WERI-Rb-1 (cell line): Measurements from ENCODE around the gene CARS2.
A peak's percentile ranks its signal among the peaks of the same experiment; 100 is the strongest.

Source experiments
- DNase-seq: peaks from one replicate; pipeline ENCODE4 v3.0.0-alpha.2; 2020
- H3K27ac ChIP-seq: fragments of 250-450 bp; sonication (Bioruptor Pico); 2 replicates; pipeline ENCODE4 v1.5.1; 2020; ENCODE audit warnings: mild to moderate bottlenecking, moderate library complexity
- H3K27me3 ChIP-seq: fragments of 250-450 bp; sonication (Bioruptor Pico); 2 replicates; pipeline ENCODE4 v1.5.1; 2021; ENCODE audit warnings: mild to moderate bottlenecking, low read depth, moderate library complexity; ENCODE audit not compliant: insufficient read depth, severe bottlenecking
- H3K36me3 ChIP-seq: fragments of 250-450 bp; sonication (Bioruptor Pico); 2 replicates; pipeline ENCODE4 v1.5.1; 2020; ENCODE audit warnings: mild to moderate bottlenecking, moderate library complexity
- H3K4me3 ChIP-seq: 2 replicates; pipeline ENCODE4 v1.5.1; 2011; ENCODE audit warnings: low read depth, mild to moderate bottlenecking, control low read depth, low read length
- H3K9me3 ChIP-seq: fragments of 250-450 bp; sonication (Bioruptor Pico); 2 replicates; pipeline ENCODE4 v1.5.1; 2021; ENCODE audit warnings: mild to moderate bottlenecking, moderate library complexity; ENCODE audit not compliant: severe bottlenecking
- TF ChIP-seq, protein P1 (sequence below): IDR thresholded peaks from 2 replicates; pipeline ENCODE4 v1.5.1; 2011; ENCODE audit warnings: low read depth, mild to moderate bottlenecking, control low read depth, inconsistent platforms, low read length

CARS2 gene

DNA sequence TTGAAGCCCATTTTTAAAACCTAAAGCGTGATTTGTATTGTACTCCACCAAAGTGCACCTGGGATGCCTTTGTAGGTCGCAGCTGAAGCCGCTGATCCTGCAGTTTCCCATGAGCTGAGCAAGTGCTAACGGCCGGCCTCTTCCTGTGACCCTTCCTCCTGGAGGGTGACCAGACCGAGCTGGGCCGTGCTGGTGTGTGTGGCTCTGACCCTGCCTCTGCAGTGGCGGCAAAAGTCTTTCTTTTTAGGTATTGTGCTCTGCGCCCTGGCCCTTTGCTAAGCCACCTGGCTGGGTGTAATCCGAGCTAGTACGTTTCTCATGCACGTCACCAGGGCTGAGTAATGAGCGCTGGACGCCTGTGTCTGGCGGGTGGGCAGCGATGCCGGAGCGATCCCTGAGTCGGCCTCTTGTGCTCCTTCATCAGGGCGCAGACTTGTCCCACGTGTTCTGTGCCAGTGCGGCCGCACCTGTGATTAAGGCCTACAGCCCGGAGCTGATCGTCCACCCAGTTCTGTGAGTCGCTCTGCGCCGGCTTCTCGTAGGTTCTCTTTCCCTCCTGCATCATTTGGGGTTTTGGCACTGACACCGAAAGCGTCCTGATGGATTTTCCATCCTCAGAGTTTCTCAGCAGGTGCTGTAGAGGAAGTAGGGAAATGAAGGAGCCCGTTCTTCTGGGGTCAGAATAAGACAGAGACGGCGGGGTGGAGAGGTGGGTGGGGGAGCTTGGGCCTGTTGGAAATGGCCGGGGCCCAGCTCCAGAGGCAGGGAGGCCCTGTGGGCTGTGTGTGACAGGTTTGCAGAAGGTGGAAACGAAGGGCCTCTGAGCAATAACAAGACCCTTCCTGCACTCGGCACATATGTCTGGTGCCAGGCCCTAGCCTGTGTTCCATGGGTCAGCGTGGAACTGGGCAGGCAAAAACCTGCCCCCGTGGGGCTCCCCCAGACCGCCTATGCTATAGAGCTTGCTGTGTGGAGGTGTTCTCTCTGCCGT lies 80.9 kb downstream of the CARS2 start:
- peaks cover 73% of the 10 kb centered on the region for H3K36me3 ChIP-seq
- TF ChIP-seq, protein P1, sequence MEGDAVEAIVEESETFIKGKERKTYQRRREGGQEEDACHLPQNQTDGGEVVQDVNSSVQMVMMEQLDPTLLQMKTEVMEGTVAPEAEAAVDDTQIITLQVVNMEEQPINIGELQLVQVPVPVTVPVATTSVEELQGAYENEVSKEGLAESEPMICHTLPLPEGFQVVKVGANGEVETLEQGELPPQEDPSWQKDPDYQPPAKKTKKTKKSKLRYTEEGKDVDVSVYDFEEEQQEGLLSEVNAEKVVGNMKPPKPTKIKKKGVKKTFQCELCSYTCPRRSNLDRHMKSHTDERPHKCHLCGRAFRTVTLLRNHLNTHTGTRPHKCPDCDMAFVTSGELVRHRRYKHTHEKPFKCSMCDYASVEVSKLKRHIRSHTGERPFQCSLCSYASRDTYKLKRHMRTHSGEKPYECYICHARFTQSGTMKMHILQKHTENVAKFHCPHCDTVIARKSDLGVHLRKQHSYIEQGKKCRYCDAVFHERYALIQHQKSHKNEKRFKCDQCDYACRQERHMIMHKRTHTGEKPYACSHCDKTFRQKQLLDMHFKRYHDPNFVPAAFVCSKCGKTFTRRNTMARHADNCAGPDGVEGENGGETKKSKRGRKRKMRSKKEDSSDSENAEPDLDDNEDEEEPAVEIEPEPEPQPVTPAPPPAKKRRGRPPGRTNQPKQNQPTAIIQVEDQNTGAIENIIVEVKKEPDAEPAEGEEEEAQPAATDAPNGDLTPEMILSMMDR = no peak
- no peak overlapping the region for H3K27ac ChIP-seq
- H3K27me3 ChIP-seq = no peaks in the 10 kb centered on the region
- no peak overlapping the region for H3K4me3 ChIP-seq
- no peaks in the 10 kb centered on the region for H3K9me3 ChIP-seq
- peak; percentile 7 for DNase-seq

GRCh38 chr13:110620596-110620995 lies 85.3 kb downstream of the CARS2 start:
- peaks cover 55% of the 10 kb centered on the region for H3K36me3 ChIP-seq
- no peaks in the 10 kb centered on the region for H3K9me3 ChIP-seq
- DNase-seq = no peak
- H3K27me3 ChIP-seq = no peaks in the 10 kb centered on the region
- TF ChIP-seq, protein P1 = no peak
- no peak overlapping the region for H3K4me3 ChIP-seq
- H3K27ac ChIP-seq = no peak overlapping the region

DNA sequence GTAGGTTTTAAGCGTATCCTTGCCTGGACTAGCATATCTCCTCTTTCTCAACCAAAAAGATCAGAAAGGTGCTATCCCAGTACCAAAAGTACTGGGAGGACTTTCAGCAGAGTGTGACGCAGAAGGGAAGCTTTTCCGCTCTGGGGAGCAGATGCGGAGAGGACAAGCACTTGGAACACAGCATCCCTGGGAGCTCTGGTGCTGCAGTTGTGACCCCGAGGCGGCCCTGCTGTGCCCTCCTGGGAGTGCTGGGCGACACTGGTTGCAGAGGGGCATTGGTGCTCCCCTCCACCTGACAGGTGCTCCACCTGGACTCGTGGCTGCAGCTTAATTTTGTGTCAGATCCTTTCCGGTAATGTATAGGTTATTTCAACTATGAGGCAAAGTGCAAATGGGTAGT lies 87.1 kb downstream of the CARS2 start:
- H3K27me3 ChIP-seq = no peaks in the 10 kb centered on the region
- no peak overlapping the region for H3K4me3 ChIP-seq
- TF ChIP-seq, protein P1 = no peak

GRCh38 chr13:110618167-110618566 lies 87.7 kb downstream of the CARS2 start:
- Histone ChIP-seq H3K27me3 (no peaks in the 10 kb centered on the region), H3K27ac (no peak overlapping the region), H3K4me3 (no peak overlapping the region), H3K36me3 (peaks cover 31% of the 10 kb centered on the region), H3K9me3 (peaks cover 11% of the 10 kb centered on the region)
- TF ChIP-seq, protein P1 = no peak
- DNase-seq = peak; percentile 4

More for the DNA sequence above, 87.1 kb downstream of the CARS2 start:
- H3K9me3 ChIP-seq = peaks cover 11% of the 10 kb centered on the region
- no peak overlapping the region for H3K27ac ChIP-seq
- peak; percentile 9 for DNase-seq
- peaks cover 37% of the 10 kb centered on the region for H3K36me3 ChIP-seq

- TF ChIP-seq, protein P1 = no peak
- H3K4me3 ChIP-seq = no peak overlapping the region
- H3K36me3 ChIP-seq = peaks cover 24% of the 10 kb centered on the region
- peaks cover 11% of the 10 kb centered on the region for H3K9me3 ChIP-seq
- no peak overlapping the region for H3K27ac ChIP-seq
- no peak for DNase-seq
- H3K27me3 ChIP-seq = no peaks in the 10 kb centered on the region
Observed at GRCh38 chr13:110617321-110618072, 88.4 kb downstream of the CARS2 start.
